Ovary (tissue), 3 donors: ENCODE measurements around the gene SLC47A2.

Experiments used
- EP300 ChIP-seq: sonication (generic); formaldehyde crosslinking; IDR thresholded peaks from one replicate; pipeline ENCODE4 v1.6.1; 2017; ENCODE audit warnings: antibody characterized with exemption
- POLR2A ChIP-seq: fragments of 450-650 bp; IDR thresholded peaks from one replicate; pipeline ENCODE4 v1.6.1; 2017; ENCODE audit warnings: antibody characterized with exemption, mild to moderate bottlenecking, moderate library complexity
- TF ChIP-seq, protein P1 (sequence below), 3 donors: fragments of 450-650 bp in 2 of 3; fragments of 200-600 bp in 1 of 3; IDR thresholded peaks; one replicate each; pipeline versions ENCODE4 v1.5.1 to v1.8.0; 2016 to 2022; ENCODE audit warnings: antibody characterized with exemption in 3 of 3, mild to moderate bottlenecking in 1 of 3
- donor health status: DM: no; HTN: no; CAD: no.

DNA sequence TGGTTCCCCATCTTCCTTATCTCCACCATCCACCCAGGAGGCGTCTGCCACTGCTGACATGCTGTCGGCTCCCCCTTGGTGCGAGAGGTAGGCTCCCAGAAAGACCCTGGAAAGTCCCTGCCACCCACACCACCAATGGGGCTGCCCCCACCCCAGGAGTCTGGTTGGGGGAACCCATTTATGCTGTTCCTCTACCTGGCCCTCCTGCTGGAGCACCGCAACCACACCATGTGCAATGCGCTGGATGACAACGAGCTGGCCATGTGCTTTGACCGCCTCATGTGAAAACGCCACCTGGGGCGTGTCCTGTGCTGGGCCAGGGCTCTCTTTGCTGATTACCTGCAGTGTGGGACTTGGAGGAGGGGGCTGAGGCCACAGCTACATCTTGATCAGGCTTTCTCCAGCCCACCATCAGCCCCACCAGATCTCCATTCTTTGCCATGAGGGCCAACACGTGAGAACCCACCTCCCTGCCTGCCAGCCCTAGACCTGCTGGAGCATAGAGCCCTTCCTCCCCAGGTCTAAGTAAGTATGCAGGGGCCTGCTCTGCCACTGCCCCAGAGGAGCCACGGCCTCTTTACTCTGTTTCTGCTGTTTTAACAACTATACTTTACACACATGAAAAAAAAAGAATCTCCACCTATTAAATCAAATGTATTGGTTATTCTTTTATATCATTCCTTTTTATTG is 39.6 kb upstream of the SLC47A2 start:
- TF ChIP-seq, protein P1, sequence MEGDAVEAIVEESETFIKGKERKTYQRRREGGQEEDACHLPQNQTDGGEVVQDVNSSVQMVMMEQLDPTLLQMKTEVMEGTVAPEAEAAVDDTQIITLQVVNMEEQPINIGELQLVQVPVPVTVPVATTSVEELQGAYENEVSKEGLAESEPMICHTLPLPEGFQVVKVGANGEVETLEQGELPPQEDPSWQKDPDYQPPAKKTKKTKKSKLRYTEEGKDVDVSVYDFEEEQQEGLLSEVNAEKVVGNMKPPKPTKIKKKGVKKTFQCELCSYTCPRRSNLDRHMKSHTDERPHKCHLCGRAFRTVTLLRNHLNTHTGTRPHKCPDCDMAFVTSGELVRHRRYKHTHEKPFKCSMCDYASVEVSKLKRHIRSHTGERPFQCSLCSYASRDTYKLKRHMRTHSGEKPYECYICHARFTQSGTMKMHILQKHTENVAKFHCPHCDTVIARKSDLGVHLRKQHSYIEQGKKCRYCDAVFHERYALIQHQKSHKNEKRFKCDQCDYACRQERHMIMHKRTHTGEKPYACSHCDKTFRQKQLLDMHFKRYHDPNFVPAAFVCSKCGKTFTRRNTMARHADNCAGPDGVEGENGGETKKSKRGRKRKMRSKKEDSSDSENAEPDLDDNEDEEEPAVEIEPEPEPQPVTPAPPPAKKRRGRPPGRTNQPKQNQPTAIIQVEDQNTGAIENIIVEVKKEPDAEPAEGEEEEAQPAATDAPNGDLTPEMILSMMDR (IDR thresholded peaks at IDR 0.05), result no peak
- TF ChIP-seq POLR2A (no peak), EP300 (no peak)
